DND-41 (cell line): Measurements from ENCODE around the gene GRAMD2B.

Experiments
- EZH2 ChIP-seq: IDR thresholded peaks from 3 replicates; pipeline ENCODE4 v1.6.1; 2012; ENCODE audit warnings: borderline replicate concordance, low read depth, mild to moderate bottlenecking, moderate library complexity, low read length, inconsistent platforms; ENCODE audit not compliant: severe bottlenecking
- TF ChIP-seq, protein P1 (sequence below): IDR thresholded peaks from 2 replicates; pipeline ENCODE4 v1.5.1; 2012; ENCODE audit warnings: borderline replicate concordance, low read length, moderate library complexity, mild to moderate bottlenecking; ENCODE audit not compliant: poor library complexity, severe bottlenecking; ENCODE audit errors: extremely low read depth

DNA sequence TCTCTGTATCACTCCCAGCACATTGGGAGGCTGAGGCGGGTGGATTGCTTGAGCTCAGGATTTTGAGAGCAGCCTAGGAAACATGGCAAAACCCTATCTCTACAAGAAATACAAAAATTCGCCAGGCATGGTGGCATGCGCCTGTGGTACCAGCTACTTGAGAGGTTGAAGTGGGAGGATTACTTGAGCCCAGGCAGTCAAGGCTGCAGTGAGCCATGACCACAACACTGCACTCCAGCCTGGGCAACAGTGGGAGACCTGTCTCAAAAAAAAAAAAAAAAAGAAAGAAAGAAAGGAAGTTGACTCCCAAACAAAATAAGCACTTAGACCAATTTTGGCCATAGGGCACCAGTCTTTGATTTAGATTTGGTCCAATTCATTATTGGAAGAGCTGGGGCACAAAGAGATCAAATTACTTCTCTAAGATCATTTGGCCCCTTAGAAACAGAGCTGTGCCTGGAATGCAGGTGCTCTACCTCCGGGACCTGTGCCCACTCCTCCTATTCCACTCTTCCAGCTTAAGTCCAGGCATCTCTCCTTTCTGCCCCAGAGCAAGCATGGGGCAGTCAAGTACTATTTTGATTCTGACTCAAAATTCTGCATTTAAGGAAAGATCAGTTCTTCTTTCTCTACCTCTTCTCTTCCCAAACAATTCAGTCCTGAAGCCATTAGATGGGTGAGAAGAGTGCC lies 112.8 kb downstream of the GRAMD2B start:
- TF ChIP-seq, protein P1, sequence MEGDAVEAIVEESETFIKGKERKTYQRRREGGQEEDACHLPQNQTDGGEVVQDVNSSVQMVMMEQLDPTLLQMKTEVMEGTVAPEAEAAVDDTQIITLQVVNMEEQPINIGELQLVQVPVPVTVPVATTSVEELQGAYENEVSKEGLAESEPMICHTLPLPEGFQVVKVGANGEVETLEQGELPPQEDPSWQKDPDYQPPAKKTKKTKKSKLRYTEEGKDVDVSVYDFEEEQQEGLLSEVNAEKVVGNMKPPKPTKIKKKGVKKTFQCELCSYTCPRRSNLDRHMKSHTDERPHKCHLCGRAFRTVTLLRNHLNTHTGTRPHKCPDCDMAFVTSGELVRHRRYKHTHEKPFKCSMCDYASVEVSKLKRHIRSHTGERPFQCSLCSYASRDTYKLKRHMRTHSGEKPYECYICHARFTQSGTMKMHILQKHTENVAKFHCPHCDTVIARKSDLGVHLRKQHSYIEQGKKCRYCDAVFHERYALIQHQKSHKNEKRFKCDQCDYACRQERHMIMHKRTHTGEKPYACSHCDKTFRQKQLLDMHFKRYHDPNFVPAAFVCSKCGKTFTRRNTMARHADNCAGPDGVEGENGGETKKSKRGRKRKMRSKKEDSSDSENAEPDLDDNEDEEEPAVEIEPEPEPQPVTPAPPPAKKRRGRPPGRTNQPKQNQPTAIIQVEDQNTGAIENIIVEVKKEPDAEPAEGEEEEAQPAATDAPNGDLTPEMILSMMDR = no peak
- TF ChIP-seq EZH2 = no peak
